CD14-positive monocyte (primary cell): ENCODE data around the gene EXD3. TPM values are rescaled to one million over a fixed set of nuclear protein-coding genes. Genes with fewer than 3 reads are reported as not detected.

Source experiments
- DNase-seq, 3 donors: peaks; one replicate each; pipeline ENCODE4 v3.0.0-alpha.2; 2011 to 2022
- H2AFZ ChIP-seq: 2 replicates; pipeline ENCODE4 v1.6.0; 2012; ENCODE audit warnings: mild to moderate bottlenecking, low read depth, low read length, inconsistent platforms; ENCODE audit not compliant: insufficient read depth, poor library complexity, severe bottlenecking
- H3K27ac ChIP-seq, 2 donors: 1 replicate in 1 of 2; 2 replicates in 1 of 2; pipeline ENCODE4 v1.5.1; 2012 to 2013; ENCODE audit warnings: low read length in 2 of 2, control low read depth in 1 of 2, inconsistent platforms in 1 of 2, low read depth in 1 of 2, mild to moderate bottlenecking in 1 of 2
- H3K27me3 ChIP-seq, 2 donors: one replicate each; pipeline versions ENCODE4 v1.6.0 to v1.6.1; 2011 to 2013; ENCODE audit warnings: low read length in 2 of 2; ENCODE audit not compliant: control insufficient read depth in 2 of 2, insufficient read depth in 2 of 2
- H3K36me3 ChIP-seq, 2 donors: replicated peaks in 1 of 2; 1 replicate in 1 of 2; 2 replicates in 1 of 2; pipeline versions ENCODE4 v1.5.1 to v1.6.1; 2012 to 2013; ENCODE audit warnings: low read length in 2 of 2, control low read depth in 1 of 2, inconsistent platforms in 1 of 2, mild to moderate bottlenecking in 1 of 2; ENCODE audit not compliant: insufficient read depth in 2 of 2, control insufficient read depth in 1 of 2
- H3K4me1 ChIP-seq, 2 donors: 1 replicate in 1 of 2; 2 replicates in 1 of 2; pipeline versions ENCODE4 v1.5.1 to v1.6.1; 2012 to 2013; ENCODE audit warnings: low read length in 2 of 2, control low read depth in 1 of 2, inconsistent platforms in 1 of 2, mild to moderate bottlenecking in 1 of 2, moderate library complexity in 1 of 2; ENCODE audit not compliant: insufficient read depth in 2 of 2, control insufficient read depth in 1 of 2
- H3K4me2 ChIP-seq: replicated peaks from 2 replicates; pipeline ENCODE3; 2012; ENCODE audit warnings: low read length, moderate library complexity, mild to moderate bottlenecking; ENCODE audit not compliant: poor library complexity, severe bottlenecking; ENCODE audit errors: extremely low read depth
- H3K4me3 ChIP-seq, 3 experiments: fragments of 200-600 bp in 1 of 3; sonication (generic) in 1 of 3; replicated peaks in 1 of 3; 1 replicate in 2 of 3; 2 replicates in 1 of 3; pipeline ENCODE4 v1.5.1; 2011 to 2013; ENCODE audit warnings: low read length in 3 of 3, mild to moderate bottlenecking in 3 of 3, control low read depth in 2 of 3, low read depth in 2 of 3, inconsistent platforms in 1 of 3, moderate library complexity in 1 of 3
- H3K79me2 ChIP-seq: 2 replicates; pipeline ENCODE4 v1.6.0; 2012; ENCODE audit warnings: mild to moderate bottlenecking, control low read depth, inconsistent platforms, low read length, moderate library complexity; ENCODE audit not compliant: insufficient read depth
- H3K9ac ChIP-seq: 2 replicates; pipeline ENCODE4 v1.6.0; 2017; ENCODE audit warnings: low read length, mild to moderate bottlenecking; ENCODE audit not compliant: insufficient read depth, poor library complexity, severe bottlenecking
- H3K9me3 ChIP-seq, 2 donors: replicated peaks in 1 of 2; 1 replicate in 1 of 2; 2 replicates in 1 of 2; pipeline versions ENCODE4 v1.5.1 to v1.6.1; 2012 to 2013; ENCODE audit warnings: low read length in 2 of 2, control low read depth in 1 of 2; ENCODE audit not compliant: control insufficient read depth in 1 of 2, insufficient read depth in 1 of 2
- H4K20me1 ChIP-seq: 2 replicates; pipeline ENCODE4 v1.6.0; 2012; ENCODE audit warnings: mild to moderate bottlenecking, low read length, control low read depth, moderate library complexity; ENCODE audit not compliant: insufficient read depth
- H3K27ac Mint-ChIP-seq, 7 donors: one replicate each; pipeline ENCODE4 v1.8.0; 2020; ENCODE audit warnings: mild to moderate bottlenecking in 7 of 7, mixed read lengths in 7 of 7, moderate library complexity in 6 of 7, inconsistent platforms in 2 of 7
- H3K27me3 Mint-ChIP-seq, 3 donors: one replicate each; pipeline ENCODE4 v1.8.0; 2021 to 2022; ENCODE audit warnings: low read depth in 3 of 3, mild to moderate bottlenecking in 3 of 3, mixed read lengths in 3 of 3, moderate library complexity in 3 of 3, inconsistent platforms in 1 of 3
- H3K36me3 Mint-ChIP-seq, 2 donors: one replicate each; pipeline ENCODE4 v1.8.0; 2020; ENCODE audit warnings: mixed read lengths in 2 of 2, inconsistent platforms in 1 of 2, mild to moderate bottlenecking in 1 of 2
- H3K4me1 Mint-ChIP-seq: one replicate; pipeline ENCODE4 v1.8.0; 2020; ENCODE audit warnings: mild to moderate bottlenecking, mixed read lengths
- H3K4me3 Mint-ChIP-seq, 2 donors: one replicate each; pipeline ENCODE4 v1.8.0; 2020; ENCODE audit warnings: mild to moderate bottlenecking in 2 of 2, mixed read lengths in 2 of 2, moderate library complexity in 1 of 2
- H3K9me3 Mint-ChIP-seq, 7 donors: one replicate each; pipeline ENCODE4 v1.8.0; 2020 to 2022; ENCODE audit warnings: mixed read lengths in 7 of 7, mild to moderate bottlenecking in 6 of 7, moderate library complexity in 6 of 7, inconsistent platforms in 2 of 7
- WGBS: methylation state at CpG from one replicate; pipeline ENCODE4 v1.1.5; 2013; ENCODE audit warnings: missing lambda C conversion rate; ENCODE audit not compliant: insufficient coverage; 5-methylcytosine and 5-hydroxymethylcytosine counted together
- intact Hi-C, 2 donors: fragments of 100-400 bp; cut with micrococcal nuclease; formaldehyde crosslinking; loops; one replicate each; pipeline versions ENCODE4 v1.15.0 to v1.15.1; 2023
- polyA plus RNA-seq, 3 donors: library from polyadenylated mRNA; depleted of rRNA in 1 of 3; unstranded in 2 of 3; stranded (reverse) in 1 of 3; fragments of 300-500 nt in 2 of 3; fragments of >200 nt in 1 of 3; fragmentation: Illumina TruSeq in 2 of 3; gene quantifications; 1 replicate in 2 of 3; 2 replicates in 1 of 3; pipeline ENCODE4 v1.2.3, GENCODE V29; 2012 to 2021
- TF ChIP-seq, protein P1 (sequence below): fragments of 200-600 bp; IDR thresholded peaks from one replicate; pipeline ENCODE4 v1.8.0; 2022; ENCODE audit warnings: antibody characterized with exemption, mild to moderate bottlenecking

EXD3 gene
- polyA plus RNA-seq, 3 donors, result 2.0 to 10.8 (median 3.0) TPM

DNA sequence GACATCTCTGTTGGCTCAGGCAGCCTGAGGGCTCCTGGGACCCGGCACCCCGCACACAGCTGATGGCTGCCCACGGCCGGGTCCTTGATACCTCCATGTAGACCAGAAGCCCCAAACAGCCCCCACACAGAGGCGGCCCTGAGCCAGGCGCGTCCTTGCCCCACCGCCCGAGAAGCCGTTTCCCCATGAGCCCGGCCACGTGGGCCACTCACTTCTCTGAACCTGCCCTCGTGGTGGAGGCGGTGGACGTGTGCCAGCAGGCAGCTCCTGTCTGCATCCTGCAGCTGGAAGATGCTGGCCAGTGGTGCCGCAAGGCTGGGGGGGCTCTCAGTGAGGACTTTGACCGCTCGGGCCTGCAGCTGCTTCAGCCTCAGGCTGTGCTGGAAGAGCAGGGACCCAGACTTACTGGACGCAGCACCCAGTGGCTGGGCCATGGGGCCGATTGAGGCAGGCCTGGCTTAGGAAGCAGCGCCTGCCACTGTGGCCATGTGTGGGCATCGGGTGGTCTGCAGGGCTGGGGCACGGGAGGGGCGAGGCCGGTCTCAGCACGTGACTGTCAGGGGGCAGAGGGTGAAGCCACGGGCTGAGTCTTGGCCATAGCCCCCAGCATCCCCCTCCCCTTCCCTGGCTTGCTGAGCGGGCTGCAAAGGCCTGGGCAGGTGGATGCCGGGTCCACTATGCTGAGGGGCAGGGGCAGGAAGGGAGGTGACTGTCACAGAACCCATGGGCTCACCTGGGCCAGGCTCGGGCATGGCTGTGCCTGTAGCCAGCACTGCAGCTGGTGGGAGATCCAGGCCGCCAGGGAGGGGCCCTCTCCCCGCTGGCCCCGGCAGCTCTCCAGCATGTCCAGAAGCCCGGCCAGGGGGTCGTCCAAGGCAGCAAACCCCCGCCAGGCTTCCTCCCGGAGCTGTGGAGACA lies 50.0 kb downstream of the EXD3 start:
- intact Hi-C loops, result no loop called here
- WGBS, result 96% methylated on average over 31 of the region's 37 CpGs
- no peaks in the 10 kb centered on the region for H3K27me3 Mint-ChIP-seq
- H3K36me3 Mint-ChIP-seq, result no peaks in the 10 kb centered on the region
- no peaks in the 10 kb centered on the region for H3K4me1 Mint-ChIP-seq
- Histone ChIP-seq H3K9ac (no peak overlapping the region), H3K4me3 (no peak overlapping the region), H2AFZ (no peak overlapping the region), H3K9me3 (peaks cover 9 to 19% of the 10 kb centered on the region in 2 donors), H3K4me2 (no peak overlapping the region), H3K36me3 (no peaks in the 10 kb centered on the region), H3K27me3 (no peaks in the 10 kb centered on the region), H3K79me2 (no peaks in the 10 kb centered on the region), H3K27ac (no peak overlapping the region), H4K20me1 (no peaks in the 10 kb centered on the region), H3K4me1 (no peaks in the 10 kb centered on the region)
- DNase-seq, result no peak
- H3K9me3 Mint-ChIP-seq, result peaks cover 2 to 24% (median 13%) of the 10 kb centered on the region in 7 donors
- TF ChIP-seq, protein P1, sequence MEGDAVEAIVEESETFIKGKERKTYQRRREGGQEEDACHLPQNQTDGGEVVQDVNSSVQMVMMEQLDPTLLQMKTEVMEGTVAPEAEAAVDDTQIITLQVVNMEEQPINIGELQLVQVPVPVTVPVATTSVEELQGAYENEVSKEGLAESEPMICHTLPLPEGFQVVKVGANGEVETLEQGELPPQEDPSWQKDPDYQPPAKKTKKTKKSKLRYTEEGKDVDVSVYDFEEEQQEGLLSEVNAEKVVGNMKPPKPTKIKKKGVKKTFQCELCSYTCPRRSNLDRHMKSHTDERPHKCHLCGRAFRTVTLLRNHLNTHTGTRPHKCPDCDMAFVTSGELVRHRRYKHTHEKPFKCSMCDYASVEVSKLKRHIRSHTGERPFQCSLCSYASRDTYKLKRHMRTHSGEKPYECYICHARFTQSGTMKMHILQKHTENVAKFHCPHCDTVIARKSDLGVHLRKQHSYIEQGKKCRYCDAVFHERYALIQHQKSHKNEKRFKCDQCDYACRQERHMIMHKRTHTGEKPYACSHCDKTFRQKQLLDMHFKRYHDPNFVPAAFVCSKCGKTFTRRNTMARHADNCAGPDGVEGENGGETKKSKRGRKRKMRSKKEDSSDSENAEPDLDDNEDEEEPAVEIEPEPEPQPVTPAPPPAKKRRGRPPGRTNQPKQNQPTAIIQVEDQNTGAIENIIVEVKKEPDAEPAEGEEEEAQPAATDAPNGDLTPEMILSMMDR, result no peak
- no peak overlapping the region for H3K27ac Mint-ChIP-seq
- no peak overlapping the region for H3K4me3 Mint-ChIP-seq

DNA sequence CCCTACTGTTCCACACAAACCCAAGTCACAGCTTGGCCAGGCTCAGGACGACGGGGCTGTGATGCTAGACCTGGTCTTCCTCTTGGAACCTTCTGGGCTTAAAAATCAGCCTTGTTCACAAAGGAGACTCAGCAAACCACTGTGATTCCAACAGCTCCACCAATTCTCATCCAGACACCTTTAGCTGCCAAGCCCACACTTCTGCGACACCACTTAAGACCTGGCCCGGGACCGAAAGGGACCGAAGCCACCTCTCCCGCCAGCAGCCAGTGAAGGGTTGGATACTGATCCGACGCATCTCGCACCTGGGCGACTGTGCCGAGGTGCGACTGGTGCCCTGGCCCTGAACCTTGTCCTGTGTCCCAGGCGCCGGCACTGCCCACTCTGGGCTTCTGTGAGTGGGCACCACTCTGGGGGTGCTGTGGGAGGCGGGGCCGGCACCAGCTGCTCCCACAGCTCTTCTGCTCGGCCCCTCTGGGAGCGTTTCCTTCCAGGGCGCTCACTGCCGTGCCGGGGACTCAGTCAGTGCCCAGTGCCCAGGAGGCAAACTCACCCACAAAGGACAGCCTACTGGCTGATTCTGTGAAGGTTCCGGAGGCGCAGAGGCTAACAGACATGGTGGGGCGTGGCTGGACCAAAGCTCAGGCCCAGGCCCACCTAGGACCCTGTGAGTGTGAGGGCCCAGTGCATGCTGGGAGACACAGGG lies 50.9 kb downstream of the EXD3 start:
- no peak overlapping the region for H3K4me3 ChIP-seq
- no peaks in the 10 kb centered on the region for H3K36me3 Mint-ChIP-seq
- no peak overlapping the region for H2AFZ ChIP-seq
- no peak overlapping the region for H3K27ac ChIP-seq
- no peaks in the 10 kb centered on the region for H3K36me3 ChIP-seq
- WGBS, result 98% methylated on average over 22 of the region's 25 CpGs
- no peaks in the 10 kb centered on the region for H3K27me3 Mint-ChIP-seq
- H3K9me3 ChIP-seq, result peaks cover 9 to 19% of the 10 kb centered on the region in 2 donors
- no peak overlapping the region for H3K4me3 Mint-ChIP-seq
- no peak for DNase-seq
- no peak overlapping the region for H3K27ac Mint-ChIP-seq
- H4K20me1 ChIP-seq, result no peaks in the 10 kb centered on the region
- H3K79me2 ChIP-seq, result no peaks in the 10 kb centered on the region
- intact Hi-C loops, result no loop called here
- TF ChIP-seq, protein P1, result no peak
- H3K27me3 ChIP-seq, result no peaks in the 10 kb centered on the region
- H3K4me1 ChIP-seq, result no peaks in the 10 kb centered on the region
- H3K9ac ChIP-seq, result no peak overlapping the region
- H3K4me1 Mint-ChIP-seq, result no peaks in the 10 kb centered on the region
- peaks cover 2 to 22% (median 13%) of the 10 kb centered on the region in 7 donors for H3K9me3 Mint-ChIP-seq
- no peak overlapping the region for H3K4me2 ChIP-seq
